IPS DF 4.7 (cell line): Measurements from ENCODE around the gene LRRC3.

Source experiments
- DNase-seq: peaks from one replicate; pipeline ENCODE4 v3.0.0-alpha.2; 2013; ENCODE audit warnings: low spot score; ENCODE audit errors: extremely low read depth

LRRC3 gene

GRCh38 chr21:44456915-44457736 is 1.8 kb downstream of the LRRC3 start:
- DNase-seq: no peak

GRCh38 chr21:44458971-44459711 is 3.8 kb downstream of the LRRC3 start:
- no peak for DNase-seq

- DNase-seq: no peak
Measured at GRCh38 chr21:44459712-44460440, 4.6 kb downstream of the LRRC3 start.

- no peak for DNase-seq
Measured at GRCh38 chr21:44460441-44460755, 5.1 kb downstream of the LRRC3 start.

- no peak for DNase-seq
Measured at GRCh38 chr21:44461005-44461404, 5.7 kb downstream of the LRRC3 start.

GRCh38 chr21:44461464-44462001 is 6.2 kb downstream of the LRRC3 start:
- no peak for DNase-seq

- DNase-seq: no peak
Measured at GRCh38 chr21:44462086-44462833, 7.0 kb downstream of the LRRC3 start.

- no peak for DNase-seq
Measured at GRCh38 chr21:44462834-44463200, 7.5 kb downstream of the LRRC3 start.

- DNase-seq: no peak
Measured at GRCh38 chr21:44463724-44464123, 8.4 kb downstream of the LRRC3 start.

- DNase-seq: no peak
Measured at GRCh38 chr21:44464351-44464750, 9.0 kb downstream of the LRRC3 start.

- DNase-seq: no peak
Measured at GRCh38 chr21:44466351-44466954, 11.1 kb downstream of the LRRC3 start.

- no peak for DNase-seq
Measured at GRCh38 chr21:44466996-44467858, 11.9 kb downstream of the LRRC3 start.

GRCh38 chr21:44467859-44468195 is 12.5 kb downstream of the LRRC3 start:
- no peak for DNase-seq

GRCh38 chr21:44471341-44471740 is 16.0 kb downstream of the LRRC3 start:
- no peak for DNase-seq

- DNase-seq: no peak
Measured at GRCh38 chr21:44471996-44472395, 16.7 kb downstream of the LRRC3 start.

- no peak for DNase-seq
Measured at GRCh38 chr21:44473915-44474555, 18.7 kb downstream of the LRRC3 start.

- no peak for DNase-seq
Measured at GRCh38 chr21:44475266-44475845, 20.0 kb downstream of the LRRC3 start.

- no peak for DNase-seq
Measured at GRCh38 chr21:44477131-44477530, 21.8 kb downstream of the LRRC3 start.

GRCh38 chr21:44477712-44478111 is 22.4 kb downstream of the LRRC3 start:
- no peak for DNase-seq
